Naive B cell (primary cell): ENCODE measurements around the gene DOCK10. TPM values are rescaled to one million over a fixed set of nuclear protein-coding genes. Genes with fewer than 3 reads are reported as not detected.

Source experiments
- ATAC-seq, 2 donors: fragments of 150-1000 bp; cut with Tn5 transposase; 2 replicates each; pipeline ENCODE4 v1.10.0; 2021; ENCODE audit warnings: low read depth in 2 of 2, mild to moderate bottlenecking in 2 of 2, moderate library complexity in 2 of 2
- DNase-seq: peaks from one replicate; pipeline ENCODE4 v3.0.0; 2022
- H3K27ac Mint-ChIP-seq, 6 donors: one replicate each; pipeline ENCODE4 v1.8.0; 2020 to 2022; ENCODE audit warnings: mild to moderate bottlenecking in 6 of 6, mixed read lengths in 6 of 6, moderate library complexity in 5 of 6, inconsistent platforms in 2 of 6
- H3K27me3 Mint-ChIP-seq, 3 donors: one replicate each; pipeline ENCODE4 v1.8.0; 2021 to 2022; ENCODE audit warnings: mixed read lengths in 3 of 3, mild to moderate bottlenecking in 1 of 3
- H3K36me3 Mint-ChIP-seq, 2 donors: one replicate each; pipeline ENCODE4 v1.8.0; 2020 to 2022; ENCODE audit warnings: mixed read lengths in 2 of 2, inconsistent platforms in 1 of 2, mild to moderate bottlenecking in 1 of 2
- H3K4me1 Mint-ChIP-seq, 3 donors: one replicate each; pipeline ENCODE4 v1.8.0; 2020 to 2022; ENCODE audit warnings: mixed read lengths in 3 of 3, inconsistent platforms in 1 of 3, mild to moderate bottlenecking in 1 of 3, moderate library complexity in 1 of 3
- H3K4me3 Mint-ChIP-seq, 8 donors: one replicate each; pipeline ENCODE4 v1.8.0; 2020 to 2022; ENCODE audit warnings: mild to moderate bottlenecking in 8 of 8, mixed read lengths in 8 of 8, moderate library complexity in 8 of 8, inconsistent platforms in 2 of 8
- H3K9me3 Mint-ChIP-seq, 7 donors: one replicate each; pipeline ENCODE4 v1.8.0; 2020 to 2022; ENCODE audit warnings: mixed read lengths in 7 of 7, mild to moderate bottlenecking in 5 of 7, inconsistent platforms in 2 of 7, moderate library complexity in 1 of 7
- polyA plus RNA-seq, 6 donors: library from polyadenylated mRNA; unstranded; fragments of 300-500 nt; fragmentation: Illumina TruSeq; gene quantifications; one replicate each; pipeline ENCODE4 v1.2.3, GENCODE V29; 2021; ENCODE audit warnings: low read depth in 6 of 6

Gene DOCK10
- polyA plus RNA-seq, 6 donors from 2014 or later, result 18.4 to 29.9 (median 21.6) TPM

GRCh38 chr2:224831530-224831929 lies 210.7 kb downstream of the DOCK10 start:
- Mint-ChIP-seq H3K4me3 (no peak overlapping the region), H3K27me3 (no peaks in the 10 kb centered on the region), H3K4me1 (peaks cover 0 to 8% (median 4%) of the 10 kb centered on the region in 3 donors), H3K36me3 (peaks cover 41 to 61% of the 10 kb centered on the region in 2 donors), H3K27ac (peak overlapping the region in 3 of 6 donors; percentile 15 to 47 (median 42)), H3K9me3 (no peaks in the 10 kb centered on the region)
- ATAC-seq (no peak), DNase-seq (no peak)

- Mint-ChIP-seq H3K27me3 (no peaks in the 10 kb centered on the region), H3K27ac (peak overlapping the region in 2 of 6 donors; percentile 6 to 38), H3K4me1 (peaks cover 0 to 3% (median under 1%) of the 10 kb centered on the region in 3 donors), H3K4me3 (no peak overlapping the region), H3K9me3 (no peaks in the 10 kb centered on the region), H3K36me3 (peaks cover 8 to 45% of the 10 kb centered on the region in 2 donors)
- ATAC-seq, result no peak
- DNase-seq, result no peak
These were observed 221.8 kb downstream of the DOCK10 start for GRCh38 chr2:224820283-224820991.

- DNase-seq (no peak), ATAC-seq (no peak)
- Mint-ChIP-seq H3K27ac (peak overlapping the region in 2 of 6 donors; percentile 20 to 44), H3K9me3 (no peaks in the 10 kb centered on the region), H3K27me3 (no peaks in the 10 kb centered on the region), H3K4me3 (no peak overlapping the region), H3K4me1 (peaks cover 0 to 3% (median 0%) of the 10 kb centered on the region in 3 donors), H3K36me3 (peaks cover 8 to 38% of the 10 kb centered on the region in 2 donors)
These were observed 223.2 kb downstream of the DOCK10 start for GRCh38 chr2:224819075-224819474.

GRCh38 chr2:224817676-224818075 lies 224.6 kb downstream of the DOCK10 start:
- H3K36me3 Mint-ChIP-seq, result peaks cover 8 to 32% of the 10 kb centered on the region in 2 donors

GRCh38 chr2:224816816-224817215 lies 225.5 kb downstream of the DOCK10 start:
- no peak for DNase-seq
- peaks cover 16 to 30% of the 10 kb centered on the region in 2 donors for H3K36me3 Mint-ChIP-seq
- H3K27ac Mint-ChIP-seq, result peak overlapping the region in 1 of 6 donors; percentile 61
- ATAC-seq, result no peak
- H3K4me1 Mint-ChIP-seq, result peaks cover 0 to 3% (median 0%) of the 10 kb centered on the region in 3 donors
- no peak overlapping the region for H3K4me3 Mint-ChIP-seq
- peaks cover 0 to 3% (median 0%) of the 10 kb centered on the region in 7 donors for H3K9me3 Mint-ChIP-seq
- H3K27me3 Mint-ChIP-seq, result no peaks in the 10 kb centered on the region

More at GRCh38 chr2:224817676-224818075, 224.6 kb downstream of the DOCK10 start:
- no peak overlapping the region for H3K4me3 Mint-ChIP-seq
- no peaks in the 10 kb centered on the region for H3K27me3 Mint-ChIP-seq
- peaks cover 0 to 3% (median 0%) of the 10 kb centered on the region in 3 donors for H3K4me1 Mint-ChIP-seq
- no peak for ATAC-seq
- no peaks in the 10 kb centered on the region for H3K9me3 Mint-ChIP-seq
- DNase-seq, result no peak
- peak overlapping the region in 2 of 6 donors; percentile 13 to 21 for H3K27ac Mint-ChIP-seq

- Mint-ChIP-seq H3K4me3 (no peak overlapping the region), H3K27ac (no peak overlapping the region), H3K4me1 (peaks cover 0 to 1% (median 0%) of the 10 kb centered on the region in 3 donors), H3K36me3 (peaks cover 12 to 20% of the 10 kb centered on the region in 2 donors), H3K9me3 (peaks cover 0 to 5% (median 0%) of the 10 kb centered on the region in 7 donors), H3K27me3 (no peaks in the 10 kb centered on the region)
- ATAC-seq (no peak), DNase-seq (no peak)
These were observed 228.7 kb downstream of the DOCK10 start for GRCh38 chr2:224813578-224813977.

- Mint-ChIP-seq H3K27me3 (no peaks in the 10 kb centered on the region), H3K9me3 (peaks cover 0 to 5% (median 0%) of the 10 kb centered on the region in 7 donors), H3K4me1 (no peaks in the 10 kb centered on the region), H3K27ac (peak overlapping the region in 2 of 6 donors; percentile 1 to 46), H3K4me3 (no peak overlapping the region), H3K36me3 (peaks cover 13 to 15% of the 10 kb centered on the region in 2 donors)
- no peak for DNase-seq
- no peak for ATAC-seq
These were observed 234.9 kb downstream of the DOCK10 start for GRCh38 chr2:224807153-224807964.

GRCh38 chr2:224803930-224804329 lies 238.3 kb downstream of the DOCK10 start:
- no peak for ATAC-seq
- no peak for DNase-seq
- Mint-ChIP-seq H3K27me3 (no peaks in the 10 kb centered on the region), H3K4me3 (no peak overlapping the region), H3K36me3 (peaks cover 9 to 35% of the 10 kb centered on the region in 2 donors), H3K27ac (no peak overlapping the region), H3K9me3 (no peaks in the 10 kb centered on the region), H3K4me1 (no peaks in the 10 kb centered on the region)

- Mint-ChIP-seq H3K4me1 (no peaks in the 10 kb centered on the region), H3K9me3 (no peaks in the 10 kb centered on the region), H3K36me3 (peaks cover 14 to 37% of the 10 kb centered on the region in 2 donors), H3K4me3 (no peak overlapping the region), H3K27me3 (no peaks in the 10 kb centered on the region), H3K27ac (no peak overlapping the region)
- no peak for ATAC-seq
- no peak for DNase-seq
These were observed 239.9 kb downstream of the DOCK10 start for GRCh38 chr2:224802407-224802806.

- Mint-ChIP-seq H3K27ac (peak overlapping the region in 2 of 6 donors; percentile 24 to 88), H3K4me3 (no peak overlapping the region), H3K36me3 (peaks cover 8 to 43% of the 10 kb centered on the region in 2 donors), H3K9me3 (no peaks in the 10 kb centered on the region), H3K27me3 (no peaks in the 10 kb centered on the region), H3K4me1 (no peaks in the 10 kb centered on the region)
- no peak for DNase-seq
- ATAC-seq, result no peak
These were observed 240.9 kb downstream of the DOCK10 start for GRCh38 chr2:224801360-224801759.

GRCh38 chr2:224799691-224800090 lies 242.6 kb downstream of the DOCK10 start:
- no peaks in the 10 kb centered on the region for H3K27me3 Mint-ChIP-seq
- no peaks in the 10 kb centered on the region for H3K4me1 Mint-ChIP-seq
- peaks cover 18 to 46% of the 10 kb centered on the region in 2 donors for H3K36me3 Mint-ChIP-seq
- ATAC-seq, result no peak
- H3K4me3 Mint-ChIP-seq, result no peak overlapping the region
- DNase-seq, result no peak
- no peak overlapping the region for H3K27ac Mint-ChIP-seq
- no peaks in the 10 kb centered on the region for H3K9me3 Mint-ChIP-seq

- Mint-ChIP-seq H3K27ac (peak overlapping the region in 2 of 6 donors; percentile 16 to 24), H3K27me3 (no peaks in the 10 kb centered on the region), H3K4me3 (no peak overlapping the region), H3K4me1 (no peaks in the 10 kb centered on the region), H3K36me3 (peaks cover 25 to 41% of the 10 kb centered on the region in 2 donors), H3K9me3 (no peaks in the 10 kb centered on the region)
- ATAC-seq, result no peak
- no peak for DNase-seq
These were observed 244.1 kb downstream of the DOCK10 start for GRCh38 chr2:224798180-224798579.

- H3K27me3 Mint-ChIP-seq, result no peaks in the 10 kb centered on the region
These were observed 245.5 kb downstream of the DOCK10 start for GRCh38 chr2:224796695-224797305.

More at GRCh38 chr2:224796695-224797305, 245.5 kb downstream of the DOCK10 start:
- ATAC-seq (no peak), DNase-seq (no peak)
- Mint-ChIP-seq H3K4me3 (no peak overlapping the region), H3K36me3 (peaks cover 25 to 37% of the 10 kb centered on the region in 2 donors), H3K27ac (peak overlapping the region in 2 of 6 donors; percentile 32 to 72), H3K4me1 (no peaks in the 10 kb centered on the region), H3K9me3 (no peaks in the 10 kb centered on the region)
